Common myeloid progenitor, CD34-positive (primary cell): ENCODE results near the gene KIAA0319L.

Source experiments
- CTCF ChIA-PET: fragments of 350-600 bp; sonication (Branson Sonifier 250); formaldehyde crosslinking; loops from one replicate; lab custom pipeline; 2021; ENCODE audit warnings: antibody characterized with exemption; lab: Charles Lee
- POLR2A ChIA-PET: fragments of 350-600 bp; sonication (Branson Sonifier 250); formaldehyde crosslinking; loops from one replicate; lab custom pipeline; 2021; ENCODE audit warnings: antibody characterized with exemption; lab: Charles Lee
- DNase-seq, 3 donors: peaks; one replicate each; pipeline versions ENCODE4 v3.0.0 to v3.0.0-alpha.2; 2013
- H3K27ac ChIP-seq, 2 experiments: 1 replicate in 1 of 2; 2 replicates in 1 of 2; pipeline ENCODE4 v1.7.0; 2013; ENCODE audit warnings: inconsistent platforms in 2 of 2, low read length in 2 of 2, mild to moderate bottlenecking in 2 of 2, low read depth in 1 of 2, moderate library complexity in 1 of 2; ENCODE audit not compliant: severe bottlenecking in 2 of 2, insufficient read depth in 1 of 2, poor library complexity in 1 of 2
- H3K27me3 ChIP-seq, 5 experiments: replicated peaks in 2 of 5; 1 replicate in 3 of 5; 2 replicates in 2 of 5; pipeline versions ENCODE4 v1.6.1 to v1.7.0; 2013; ENCODE audit warnings: low read length in 4 of 5, mild to moderate bottlenecking in 2 of 5, moderate library complexity in 2 of 5, inconsistent platforms in 1 of 5; ENCODE audit not compliant: insufficient read depth in 5 of 5, control insufficient read depth in 4 of 5
- H3K36me3 ChIP-seq, 4 experiments: 1 replicate in 2 of 4; 2 replicates in 2 of 4; pipeline versions ENCODE4 v1.6.1 to v1.7.0; 2013; ENCODE audit warnings: low read length in 3 of 4, control low read depth in 1 of 4, mild to moderate bottlenecking in 1 of 4; ENCODE audit not compliant: control insufficient read depth in 4 of 4, insufficient read depth in 4 of 4
- H3K4me1 ChIP-seq, 4 experiments: 1 replicate in 3 of 4; 2 replicates in 1 of 4; pipeline versions ENCODE4 v1.6.1 to v1.7.1; 2013; ENCODE audit warnings: low read length in 3 of 4, mild to moderate bottlenecking in 3 of 4, control low read depth in 1 of 4, inconsistent platforms in 1 of 4, moderate library complexity in 1 of 4; ENCODE audit not compliant: control insufficient read depth in 4 of 4, insufficient read depth in 4 of 4; ENCODE audit errors: control extremely low read depth in 1 of 4
- H3K4me3 ChIP-seq, 7 experiments: 1 replicate in 4 of 7; 2 replicates in 3 of 7; pipeline versions ENCODE4 v1.5.1 to v1.7.0; 2013; ENCODE audit warnings: mild to moderate bottlenecking in 7 of 7, low read length in 6 of 7, moderate library complexity in 6 of 7, inconsistent platforms in 2 of 7, low read depth in 2 of 7, control low read depth in 1 of 7; ENCODE audit not compliant: insufficient read depth in 4 of 7, control insufficient read depth in 1 of 7; ENCODE audit errors: extremely low read depth in 1 of 7
- H3K9me3 ChIP-seq, 5 experiments: 1 replicate in 4 of 5; 2 replicates in 1 of 5; pipeline versions ENCODE4 v1.6.1 to v1.7.1; 2013; ENCODE audit warnings: low read length in 4 of 5, mild to moderate bottlenecking in 2 of 5, inconsistent platforms in 1 of 5, low read depth in 1 of 5, moderate library complexity in 1 of 5; ENCODE audit not compliant: control insufficient read depth in 4 of 5, insufficient read depth in 2 of 5; ENCODE audit errors: control extremely low read depth in 1 of 5
- WGBS: methylation state at CpG from one replicate; pipeline ENCODE4 v1.1.5; 2013; ENCODE audit not compliant: insufficient coverage; 5-methylcytosine and 5-hydroxymethylcytosine counted together

The KIAA0319L gene

GRCh38 chr1:35599411-35599810, 42.2 kb upstream of the KIAA0319L start:
- H3K36me3 ChIP-seq, result peaks cover 12 to 52% (median 24%) of the 10 kb centered on the region in 4 experiments

DNA sequence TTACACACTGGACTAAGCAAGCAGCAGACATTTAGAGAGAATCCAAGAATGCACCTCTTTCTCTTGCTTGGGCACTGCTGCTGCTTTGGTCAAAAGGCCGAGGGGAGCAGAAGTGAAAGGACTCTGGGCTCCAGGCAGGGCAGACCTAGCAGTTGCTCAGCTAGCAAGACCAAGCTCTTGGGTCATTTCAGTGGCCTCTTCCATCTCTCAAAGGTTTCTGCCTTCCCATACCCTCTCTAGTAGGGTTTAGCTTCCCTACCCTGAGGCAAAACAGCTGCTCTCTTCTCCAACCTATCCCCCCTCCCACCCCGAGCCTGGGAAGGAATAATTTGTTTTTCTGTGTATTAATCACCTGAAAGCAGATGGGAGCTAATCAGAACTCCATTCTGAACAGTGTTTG, 41.7 kb upstream of the KIAA0319L start:
- Histone ChIP-seq H3K4me1 (no peaks in the 10 kb centered on the region), H3K27me3 (no peaks in the 10 kb centered on the region), H3K9me3 (no peaks in the 10 kb centered on the region), H3K36me3 (peaks cover 12 to 52% (median 21%) of the 10 kb centered on the region in 4 experiments), H3K27ac (no peak overlapping the region), H3K4me3 (no peak overlapping the region)
- WGBS, result 100% methylated on average over 1 of the region's 2 CpGs
- DNase-seq, result no peak
- CTCF ChIA-PET, result interaction anchor here (1.7 kb wide), 1 partner anchor 16 kb away, joined by 3 read pairs; no protein-coding TSS in a partner anchor
- POLR2A ChIA-PET, result interaction anchor here (1.2 kb wide), 1 partner anchor 21 kb away, joined by 3 read pairs; no protein-coding TSS in a partner anchor

More at GRCh38 chr1:35599411-35599810, 42.2 kb upstream of the KIAA0319L start:
- Histone ChIP-seq H3K4me1 (no peaks in the 10 kb centered on the region), H3K9me3 (no peaks in the 10 kb centered on the region), H3K27ac (no peak overlapping the region), H3K27me3 (no peaks in the 10 kb centered on the region), H3K4me3 (no peak overlapping the region)
- ChIA-PET POLR2A (interaction anchor here (1.2 kb wide), 1 partner anchor 21 kb away, joined by 3 read pairs; no protein-coding TSS in a partner anchor), CTCF (interaction anchor here (1.7 kb wide), 1 partner anchor 16 kb away, joined by 3 read pairs; no protein-coding TSS in a partner anchor)
- no peak for DNase-seq
- 97% methylated on average over 3 of the region's 3 CpGs for WGBS

DNA sequence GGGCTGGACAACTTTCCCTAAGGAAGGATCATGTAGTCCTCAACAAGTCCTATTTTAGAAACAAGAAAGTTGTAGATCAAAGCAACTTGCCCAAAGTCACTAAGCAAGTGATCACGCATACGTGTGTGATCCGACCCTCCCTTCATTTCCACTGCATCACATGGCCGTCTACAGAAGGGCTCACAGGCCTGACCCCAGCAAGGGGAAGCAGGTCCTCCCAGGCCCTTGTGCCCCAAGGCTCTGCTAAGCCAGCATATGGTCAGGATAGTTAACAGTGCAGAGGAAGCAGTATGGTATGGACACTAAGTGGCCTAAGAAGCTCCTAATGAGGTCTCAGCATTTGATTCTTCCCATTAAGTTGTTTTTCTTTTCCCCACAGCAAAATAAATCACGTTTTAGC, 40.7 kb upstream of the KIAA0319L start:
- Histone ChIP-seq H3K4me3 (no peak overlapping the region), H3K36me3 (peaks cover 9 to 48% (median 16%) of the 10 kb centered on the region in 4 experiments), H3K4me1 (peaks cover 0 to 8% (median 5%) of the 10 kb centered on the region in 4 experiments), H3K9me3 (no peaks in the 10 kb centered on the region), H3K27me3 (no peaks in the 10 kb centered on the region), H3K27ac (no peak overlapping the region)
- WGBS, result no CpG with 5 or more reads among the region's 5 CpGs
- CTCF ChIA-PET, result no interaction called here
- DNase-seq, result no peak
- POLR2A ChIA-PET, result no interaction called here

DNA sequence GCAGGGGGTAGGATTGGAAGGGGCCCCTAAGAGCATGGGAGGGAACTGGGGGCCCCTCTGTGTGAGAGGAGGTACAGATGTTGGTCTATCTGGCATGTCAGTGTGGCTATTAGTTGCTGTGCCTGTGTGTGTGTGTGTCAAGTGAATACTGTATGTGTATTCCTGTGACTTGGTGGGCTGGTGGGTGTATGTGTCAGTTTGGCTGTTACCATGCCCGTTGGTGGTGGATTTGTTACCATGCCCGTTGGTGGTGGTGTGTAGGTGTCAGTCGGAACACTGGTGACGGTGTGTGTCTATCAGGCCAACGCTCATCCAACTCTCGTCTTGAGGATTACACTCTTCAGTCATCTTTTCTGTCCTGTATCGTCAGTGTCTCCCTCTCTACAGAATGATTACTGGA, 38.5 kb upstream of the KIAA0319L start:
- H3K27ac ChIP-seq, result no peak overlapping the region
- peaks cover 4 to 39% (median 12%) of the 10 kb centered on the region in 4 experiments for H3K36me3 ChIP-seq
- no peaks in the 10 kb centered on the region for H3K9me3 ChIP-seq
- H3K4me1 ChIP-seq, result peaks cover 0 to 12% (median 6%) of the 10 kb centered on the region in 4 experiments
- no peak for DNase-seq
- WGBS, result 100% methylated on average over 5 of the region's 7 CpGs
- POLR2A ChIA-PET, result no interaction called here
- CTCF ChIA-PET, result no interaction called here
- no peak overlapping the region for H3K4me3 ChIP-seq
- H3K27me3 ChIP-seq, result no peaks in the 10 kb centered on the region

DNA sequence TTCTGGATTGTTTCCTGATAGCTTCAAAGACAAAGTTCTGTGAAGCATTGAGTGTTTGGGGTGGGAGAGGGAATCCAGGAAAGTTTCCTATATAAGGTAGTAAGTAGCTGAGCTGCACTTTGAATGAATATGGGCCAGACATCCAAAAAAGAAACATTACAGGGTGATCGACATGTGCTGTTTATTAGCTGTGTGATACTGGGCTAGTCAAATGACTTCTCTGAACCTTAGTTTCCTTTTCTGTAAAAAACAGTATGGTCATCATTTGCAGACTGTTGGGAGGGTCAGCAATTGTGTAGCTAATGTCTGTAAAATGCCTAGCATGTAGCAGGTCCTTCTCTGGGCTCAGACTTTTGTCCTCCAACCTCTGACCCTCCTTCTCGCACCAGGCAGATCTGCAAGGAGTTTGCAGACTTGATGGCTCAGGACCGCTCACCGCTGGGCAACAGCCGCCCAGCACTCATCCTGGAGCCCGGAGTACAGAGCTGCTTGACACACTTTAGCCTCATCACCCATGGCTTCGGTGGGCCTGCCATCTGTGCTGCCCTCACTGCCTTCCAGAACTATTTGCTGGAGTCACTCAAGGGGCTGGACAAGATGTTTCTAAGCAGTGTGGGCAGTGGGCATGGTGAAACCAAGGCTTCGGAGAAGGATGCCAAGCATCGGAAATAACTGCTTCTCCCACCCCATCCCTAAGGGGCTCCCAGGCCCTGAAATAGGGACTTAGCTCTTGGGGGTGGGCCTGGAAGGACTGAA, 37.0 kb upstream of the KIAA0319L start:
- POLR2A ChIA-PET, result interaction anchor here (1.2 kb wide), 1 partner anchor 17 kb away, joined by 4 read pairs; no protein-coding TSS in a partner anchor
- H3K4me3 ChIP-seq, result no peak overlapping the region
- no peaks in the 10 kb centered on the region for H3K27me3 ChIP-seq
- CTCF ChIA-PET, result interaction anchor here (1.0 to 1.4 kb wide), 4 partner anchors 15 to 182 kb away, joined by 3 to 4 read pairs (median 4); no protein-coding TSS in a partner anchor
- H3K27ac ChIP-seq, result no peak overlapping the region
- peaks cover 0 to 12% (median 6%) of the 10 kb centered on the region in 4 experiments for H3K4me1 ChIP-seq
- DNase-seq, result no peak
- H3K36me3 ChIP-seq, result peaks cover 0 to 38% (median 19%) of the 10 kb centered on the region in 4 experiments
- WGBS, result 94% methylated on average over 6 of the region's 9 CpGs
- H3K9me3 ChIP-seq, result no peaks in the 10 kb centered on the region

- CTCF ChIA-PET, result interaction anchor here (1.0 to 1.4 kb wide), 4 partner anchors 16 to 183 kb away, joined by 3 to 4 read pairs (median 4); no protein-coding TSS in a partner anchor
- POLR2A ChIA-PET, result interaction anchor here (1.2 kb wide), 1 partner anchor 16 kb away, joined by 4 read pairs; no protein-coding TSS in a partner anchor
- peak in 2 of 3 donors; percentile 48 to 53 for DNase-seq
- Histone ChIP-seq H3K27ac (no peak overlapping the region), H3K36me3 (peaks cover 0 to 35% (median 20%) of the 10 kb centered on the region in 4 experiments), H3K9me3 (no peaks in the 10 kb centered on the region), H3K4me3 (no peak overlapping the region), H3K4me1 (peaks cover 0 to 12% (median 6%) of the 10 kb centered on the region in 4 experiments), H3K27me3 (no peaks in the 10 kb centered on the region)
- 76% methylated on average over 6 of the region's 8 CpGs for WGBS
Observed at GRCh38 chr1:35592991-35593769, 36.0 kb upstream of the KIAA0319L start.
